AG10803 (cell line): Measurements from ENCODE around the gene TMED9.

Experiments used
- DNase-seq: peaks from one replicate; pipeline ENCODE4 v3.0.0; 2010; ENCODE audit warnings: low read depth
- H3K4me3 ChIP-seq: 2 replicates; pipeline ENCODE4 v1.5.1; 2011; ENCODE audit warnings: mild to moderate bottlenecking, low read length, control low read depth
- TF ChIP-seq, protein P1 (sequence below): conservative IDR thresholded peaks from 2 replicates; pipeline ENCODE4 v1.5.1; 2011; ENCODE audit warnings: mild to moderate bottlenecking, low read length, control low read depth, inconsistent platforms

Gene TMED9

DNA sequence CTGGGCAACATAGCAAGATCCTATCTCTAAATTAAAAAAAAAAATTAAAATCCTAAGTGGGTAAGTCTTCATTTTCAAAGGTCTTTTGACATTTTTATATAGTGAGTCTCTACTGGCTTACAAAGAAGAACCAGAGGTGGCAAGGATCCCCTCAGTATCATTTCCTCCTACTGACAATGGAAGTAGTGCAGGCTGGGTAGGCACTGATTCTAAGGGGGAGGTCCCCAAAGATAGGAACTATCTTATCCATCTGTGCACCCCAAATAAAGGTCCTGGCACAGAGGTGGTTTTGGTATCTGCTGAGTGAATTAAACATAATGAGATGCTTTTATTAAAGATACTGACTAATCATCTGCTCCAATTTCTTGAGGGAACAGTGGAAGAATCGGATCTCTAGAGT lies 41.9 kb upstream of the TMED9 start:
- DNase-seq: no peak

DNA sequence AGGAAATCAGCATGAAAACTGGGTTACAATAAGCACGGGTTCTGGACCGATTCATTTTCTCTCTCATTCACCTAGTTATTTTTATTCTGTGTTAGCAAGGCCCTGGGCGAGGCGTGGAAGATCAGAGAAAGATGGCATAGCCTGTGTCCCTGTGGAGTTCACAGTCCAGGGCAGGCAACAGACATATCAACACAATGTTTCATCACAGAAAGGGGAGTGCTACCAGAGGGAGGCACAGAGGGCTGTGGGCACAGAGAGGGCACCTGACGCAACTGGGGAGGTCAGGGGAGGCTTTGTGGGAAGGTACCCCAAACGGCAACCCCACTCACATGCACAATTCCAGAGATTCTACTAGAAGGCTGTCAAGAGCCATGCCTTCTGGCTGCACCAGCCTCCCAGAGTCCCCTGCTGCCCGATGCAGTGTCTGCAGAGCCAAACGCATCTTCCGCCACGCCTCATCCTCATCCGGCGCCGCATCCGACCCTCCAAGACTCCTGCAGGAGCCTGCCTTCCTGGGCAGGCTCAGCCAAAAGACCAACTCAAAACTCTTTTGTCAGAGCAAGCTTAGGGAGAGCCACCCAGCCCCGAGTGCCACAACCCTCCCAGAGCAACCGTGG lies 39.1 kb upstream of the TMED9 start:
- peak overlapping the region; percentile 80 for H3K4me3 ChIP-seq
- TF ChIP-seq, protein P1, sequence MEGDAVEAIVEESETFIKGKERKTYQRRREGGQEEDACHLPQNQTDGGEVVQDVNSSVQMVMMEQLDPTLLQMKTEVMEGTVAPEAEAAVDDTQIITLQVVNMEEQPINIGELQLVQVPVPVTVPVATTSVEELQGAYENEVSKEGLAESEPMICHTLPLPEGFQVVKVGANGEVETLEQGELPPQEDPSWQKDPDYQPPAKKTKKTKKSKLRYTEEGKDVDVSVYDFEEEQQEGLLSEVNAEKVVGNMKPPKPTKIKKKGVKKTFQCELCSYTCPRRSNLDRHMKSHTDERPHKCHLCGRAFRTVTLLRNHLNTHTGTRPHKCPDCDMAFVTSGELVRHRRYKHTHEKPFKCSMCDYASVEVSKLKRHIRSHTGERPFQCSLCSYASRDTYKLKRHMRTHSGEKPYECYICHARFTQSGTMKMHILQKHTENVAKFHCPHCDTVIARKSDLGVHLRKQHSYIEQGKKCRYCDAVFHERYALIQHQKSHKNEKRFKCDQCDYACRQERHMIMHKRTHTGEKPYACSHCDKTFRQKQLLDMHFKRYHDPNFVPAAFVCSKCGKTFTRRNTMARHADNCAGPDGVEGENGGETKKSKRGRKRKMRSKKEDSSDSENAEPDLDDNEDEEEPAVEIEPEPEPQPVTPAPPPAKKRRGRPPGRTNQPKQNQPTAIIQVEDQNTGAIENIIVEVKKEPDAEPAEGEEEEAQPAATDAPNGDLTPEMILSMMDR: peak; percentile 34
- DNase-seq: peak; percentile 28

More for the DNA sequence above, 41.9 kb upstream of the TMED9 start:
- no peak overlapping the region for H3K4me3 ChIP-seq
- TF ChIP-seq, protein P1: no peak

DNA sequence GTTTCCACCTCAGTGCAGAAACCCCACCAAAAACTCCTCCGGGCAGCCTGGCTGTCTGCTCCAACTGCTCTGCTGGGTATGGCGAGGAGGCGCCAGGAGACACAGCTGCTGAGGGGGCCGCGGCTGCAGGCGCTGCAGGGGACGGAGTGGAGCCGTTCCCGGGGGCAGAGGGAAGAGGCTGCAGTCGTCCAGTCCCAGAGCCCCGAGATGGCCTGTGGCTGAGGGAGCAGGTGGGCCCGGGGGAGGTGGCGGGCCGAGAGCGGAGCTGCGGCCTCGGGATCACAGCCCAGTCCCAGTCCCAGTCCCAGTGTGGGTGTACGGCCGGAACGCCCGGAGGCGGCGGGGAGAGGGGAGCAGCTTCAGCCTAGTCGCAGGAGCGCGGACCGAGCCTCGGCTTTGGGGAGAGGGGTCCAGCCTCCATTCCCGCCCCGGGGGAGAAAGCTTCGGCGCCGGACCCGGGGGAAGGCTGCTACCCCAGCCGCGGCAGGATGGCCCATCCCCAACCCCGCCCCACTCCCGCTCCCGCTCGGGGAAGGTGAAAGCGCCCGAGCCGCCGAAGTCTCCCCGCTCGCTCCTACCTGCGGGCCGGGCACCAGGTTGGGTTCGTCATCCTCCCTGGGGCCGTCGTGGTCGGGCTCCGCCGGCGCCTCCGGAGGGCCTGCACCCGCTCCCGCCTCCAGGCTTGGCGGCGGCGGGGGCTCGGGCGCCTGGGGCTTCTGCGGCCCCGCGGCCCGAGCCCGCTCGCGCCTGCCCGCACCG lies 38.2 kb upstream of the TMED9 start:
- TF ChIP-seq, protein P1: no peak
- DNase-seq: no peak
- H3K4me3 ChIP-seq: peak overlapping the region; percentile 80

DNA sequence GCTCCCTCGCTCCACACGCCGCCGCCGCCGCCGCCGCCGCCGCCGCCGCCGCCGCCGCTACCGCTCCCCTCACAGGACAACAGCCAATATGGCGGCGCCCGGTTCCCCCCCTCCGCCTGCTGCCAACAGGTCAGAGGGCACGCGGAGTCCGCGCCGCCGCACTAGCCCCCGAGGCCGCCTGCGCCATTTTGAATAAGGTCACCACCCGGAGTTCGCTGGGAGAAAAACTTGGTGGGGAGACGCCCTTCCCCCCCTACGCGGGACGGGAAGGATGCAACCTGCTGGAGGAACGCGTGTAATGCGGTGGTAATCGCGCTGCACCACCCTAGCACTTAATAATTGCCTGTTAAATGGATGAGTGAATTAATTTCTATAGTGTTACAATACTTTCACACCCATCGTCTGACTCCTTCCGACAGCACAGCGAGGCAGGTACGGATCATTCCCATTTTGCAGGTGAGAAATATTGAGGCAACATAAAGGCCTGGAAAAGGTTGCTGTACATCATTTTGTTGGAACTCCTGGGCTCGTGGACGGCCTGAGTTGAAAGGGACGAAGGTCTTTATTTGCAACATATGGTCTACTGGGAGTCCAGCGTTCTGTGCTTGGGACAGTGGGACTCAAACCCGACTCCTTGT lies 37.4 kb upstream of the TMED9 start, which contains the start of gene FAM193B:
TSS of gene FAM193B (minus strand) at position 90 of the 638 bp plus-strand sequence. CDS start 105 bp downstream, outside the sequence.
- TF ChIP-seq, protein P1: peak; percentile 38
- DNase-seq: peak; percentile 85
- H3K4me3 ChIP-seq: peak within 1 kb of the TSS; percentile 80

DNA sequence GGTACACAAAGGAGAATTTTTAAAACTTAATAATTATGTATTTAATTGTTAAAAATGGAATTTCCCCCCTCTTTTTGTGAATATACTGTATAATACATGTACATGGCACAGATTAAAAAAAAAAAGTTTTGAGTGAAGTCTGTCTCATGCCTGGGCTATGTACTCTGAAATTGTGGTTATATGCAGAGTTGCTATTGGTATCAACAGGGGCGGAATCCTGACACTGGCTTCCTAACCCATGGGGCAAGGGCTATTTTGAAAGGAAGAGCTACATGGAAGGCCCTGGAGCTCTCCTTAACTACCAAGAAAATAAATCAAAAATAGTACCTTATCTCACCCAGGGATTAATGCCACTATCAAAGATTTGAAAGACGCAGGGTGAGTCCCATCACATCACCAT lies 36.8 kb upstream of the TMED9 start:
- DNase-seq: no peak
- TF ChIP-seq, protein P1: no peak
- H3K4me3 ChIP-seq: no peak overlapping the region; the same call in 1 of the 2 replicates

DNA sequence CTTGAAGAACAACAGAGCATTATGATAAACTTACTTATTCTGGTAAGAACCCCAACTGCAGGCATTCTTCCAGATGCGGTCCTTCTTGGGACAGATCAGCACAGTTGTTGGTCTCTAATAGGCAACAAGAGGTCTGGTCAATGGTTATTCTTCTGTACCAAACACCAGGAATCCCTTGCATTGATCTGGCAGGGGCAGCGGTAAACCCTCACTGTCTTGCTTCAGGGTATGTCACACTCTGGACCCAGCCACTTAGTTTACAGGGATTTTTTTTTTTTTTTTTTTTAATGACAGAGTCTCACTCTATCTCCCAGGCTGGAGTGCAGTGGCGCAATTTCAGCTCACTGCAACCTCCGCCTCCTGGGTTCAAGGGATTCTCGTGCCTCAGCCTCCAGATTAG lies 36.3 kb upstream of the TMED9 start:
- no peak overlapping the region for H3K4me3 ChIP-seq
- TF ChIP-seq, protein P1: no peak
- DNase-seq: no peak
